K562 (cell line): ENCODE results near the gene GNAT3. TPM values are rescaled to one million over a fixed set of nuclear protein-coding genes. Genes with fewer than 3 reads are reported as not detected.

Experiments used
- ATAC-seq: fragments of 200-7000 bp; cut with Tn5 transposase; 3 replicates; pipeline ENCODE4 v1.9.1; 2020; ENCODE audit warnings: moderate library complexity
- BruUV-seq: library from RNA; stranded (reverse); fragments of 400-500 nt; replicated peaks from 2 replicates; lab custom pipeline; 2021; lab: Mats Ljungman, UMichigan
- CTCF ChIA-PET: fragments of 300-600 bp; formaldehyde crosslinking; extraction: SDS; loops from one replicate; lab custom pipeline; 2021; ENCODE audit warnings: low intra/inter-chr PET ratio; lab: Yijun Ruan, JAX
- POLR2A ChIA-PET: fragments of 300-600, 350-650 bp; sonication (Branson Sonifier 250); formaldehyde crosslinking; extraction: SDS; loops from one replicate; lab custom pipeline; 2021; ENCODE audit warnings: antibody characterized with exemption, inconsistent platforms; lab: Yijun Ruan, JAX
- DNase-seq, 4 experiments: peaks; one replicate each; pipeline versions ENCODE4 v3.0.0 to v3.0.0-alpha.2; 2011 to 2018; ENCODE audit warnings: low spot score in 3 of 4, mixed read lengths in 3 of 4; ENCODE audit errors: extremely low read depth in 1 of 4
- FAIRE-seq: peaks from 2 replicates; lab custom pipeline; 2011; peaks lifted over from hg19 to GRCh38; lab: Jason Lieb, UNC
- H2AFZ ChIP-seq: 2 replicates; pipeline ENCODE4 v1.6.0; 2011; ENCODE audit warnings: low read depth, low read length, control low read depth, inconsistent platforms
- H3K27ac ChIP-seq: fragments of 200-600 bp; 3 replicates; pipeline ENCODE4 v1.8.0; 2011; ENCODE audit warnings: low read depth, mild to moderate bottlenecking, control low read depth, inconsistent platforms, low read length, moderate library complexity, mixed read lengths; ENCODE audit errors: extremely low read depth
- H3K27me3 ChIP-seq, 2 experiments: fragments of 300-600 bp in 1 of 2; 2 replicates in 1 of 2; 3 replicates in 1 of 2; pipeline versions ENCODE4 v1.6.0 to v1.8.0; 2011; ENCODE audit warnings: inconsistent platforms in 2 of 2, low read length in 2 of 2, mild to moderate bottlenecking in 1 of 2, mixed read lengths in 1 of 2, moderate library complexity in 1 of 2; ENCODE audit not compliant: control insufficient read depth in 2 of 2, insufficient read depth in 2 of 2
- H3K36me3 ChIP-seq: fragments of 300-600 bp; 3 replicates; pipeline ENCODE4 v1.8.0; 2011; ENCODE audit warnings: mild to moderate bottlenecking, low read length, inconsistent platforms; ENCODE audit not compliant: control insufficient read depth, insufficient read depth
- H3K4me1 ChIP-seq, 2 experiments: fragments of 200-600 bp in 1 of 2; replicated peaks in 1 of 2; 2 replicates in 1 of 2; 3 replicates in 1 of 2; pipeline versions ENCODE4 v1.5.1 to v1.8.0; 2011; ENCODE audit warnings: inconsistent platforms in 2 of 2, low read length in 2 of 2, mild to moderate bottlenecking in 1 of 2, mixed read lengths in 1 of 2, moderate library complexity in 1 of 2; ENCODE audit not compliant: control insufficient read depth in 2 of 2, insufficient read depth in 2 of 2
- H3K4me2 ChIP-seq: 2 replicates; pipeline ENCODE4 v1.6.1; 2011; ENCODE audit warnings: low read length, control low read depth, inconsistent platforms, mixed read lengths; ENCODE audit not compliant: insufficient read depth
- H3K4me3 ChIP-seq: fragments of 200-600 bp; sonication (generic), shearing (Covaris generic); 2 replicates; pipeline ENCODE4 v1.5.1; 2016; ENCODE audit warnings: control low read depth, inconsistent platforms
- H3K79me2 ChIP-seq: fragments of 200-600 bp; 3 replicates; pipeline ENCODE4 v1.8.0; 2011; ENCODE audit warnings: low read length, inconsistent platforms; ENCODE audit not compliant: control insufficient read depth, insufficient read depth
- H3K9ac ChIP-seq, 2 experiments: 2 replicates each; pipeline versions ENCODE4 v1.6.0 to v1.6.1; 2011; ENCODE audit warnings: low read depth in 2 of 2, low read length in 2 of 2, control low read depth in 1 of 2, inconsistent platforms in 1 of 2, mild to moderate bottlenecking in 1 of 2, mixed read lengths in 1 of 2; ENCODE audit not compliant: insufficient read depth in 1 of 2
- H3K9me1 ChIP-seq: one replicate; pipeline ENCODE4 v1.6.0; 2011; ENCODE audit warnings: inconsistent platforms, mild to moderate bottlenecking, low read length, moderate library complexity; ENCODE audit not compliant: control insufficient read depth, insufficient read depth
- H3K9me3 ChIP-seq: replicated peaks from 2 replicates; pipeline ENCODE4 v1.5.1; 2011; ENCODE audit warnings: low read depth, low read length, inconsistent platforms; ENCODE audit not compliant: control insufficient read depth, insufficient read depth
- H4K20me1 ChIP-seq: replicated peaks from 2 replicates; pipeline ENCODE4 v1.6.1; 2011; ENCODE audit warnings: low read length, inconsistent platforms, mixed read lengths; ENCODE audit not compliant: control insufficient read depth, insufficient read depth
- EGR1 ChIP-seq: fragments of 450-650 bp; conservative IDR thresholded peaks from 2 replicates; pipeline ENCODE4 v1.6.1; 2017; ENCODE audit warnings: mild to moderate bottlenecking
- EP400 ChIP-seq: fragments of 450-650 bp; IDR thresholded peaks from 2 replicates; pipeline ENCODE4 v1.6.1; 2017; ENCODE audit warnings: antibody characterized with exemption, mild to moderate bottlenecking, moderate library complexity
- HMG20A ChIP-seq: fragments of 450-650 bp; formaldehyde crosslinking; conservative IDR thresholded peaks from 2 replicates; pipeline ENCODE4 v1.4.0; 2020; ENCODE audit warnings: mild to moderate bottlenecking, mixed read lengths
- NFYB ChIP-seq: IDR thresholded peaks from 2 replicates; pipeline ENCODE4 v1.6.1; 2011; ENCODE audit warnings: mild to moderate bottlenecking, moderate library complexity; ENCODE audit not compliant: insufficient read length; ENCODE audit errors: extremely low read depth
- POLR2AphosphoS2 ChIP-seq: IDR thresholded peaks from 2 replicates; pipeline ENCODE4 v1.6.1; 2012; ENCODE audit warnings: low read length, improper control_type of control experiment
- SUPT5H ChIP-seq: fragments of 450-650 bp; IDR thresholded peaks from 2 replicates; pipeline ENCODE4 v1.6.1; 2016
- YBX1 ChIP-seq: fragments of 450-650 bp; IDR thresholded peaks from 2 replicates; pipeline ENCODE4 v1.7.1; 2016; ENCODE audit warnings: mild to moderate bottlenecking
- ZNF232 ChIP-seq: sonication (generic); formaldehyde crosslinking; IDR thresholded peaks from 2 replicates; pipeline ENCODE4 v1.8.0; 2022; ENCODE audit warnings: mild to moderate bottlenecking, missing genetic modification reagents
- WGBS: fragments of 100-300 bp; shearing (Covaris generic); methylation state at CpG from one replicate; pipeline ENCODE4 v1.1.6; 2016; ENCODE audit warnings: low coverage, mixed read lengths; ENCODE audit not compliant: insufficient coverage; ENCODE audit errors: missing lambda C conversion rate; 5-methylcytosine and 5-hydroxymethylcytosine counted together
- in situ Hi-C: fragments of 300-500 bp; cut with MboI; formaldehyde crosslinking; loops from 4 replicates; pipeline ENCODE4 v1.15.0; 2018; ENCODE audit warnings: inconsistent platforms, mixed read lengths
- intact Hi-C: fragments of 100-400 bp; cut with micrococcal nuclease; formaldehyde crosslinking; loops from 2 replicates; pipeline ENCODE4 v1.14.2; 2022
- polyA plus RNA-seq, 8 experiments: library from polyadenylated mRNA; depleted of rRNA in 4 of 8; stranded (reverse) in 5 of 8; unstranded in 3 of 8; fragments of >200 nt; fragmentation: Nextera tagmentation in 2 of 8; fragmentation: Illumina TruSeq in 1 of 8; extraction: Ambion mirVana in 2 of 8; extraction: Trizol in 1 of 8; gene quantifications; 2 replicates each; pipeline versions ENCODE4 v1.2.1 to v1.2.3, GENCODE V29; 2011 to 2014; ENCODE audit warnings: inconsistent platforms in 1 of 8, missing spikeins in 1 of 8
- total RNA-seq, 7 experiments: library from RNA; depleted of rRNA in 6 of 7; stranded (reverse); fragments of >200 nt in 6 of 7; fragmentation: Illumina TruSeq in 2 of 7; extraction: Trizol in 2 of 7; gene quantifications; 2 replicates each; pipeline versions ENCODE4 v1.2.1 to v1.2.3, GENCODE V29; 2011 to 2021; ENCODE audit warnings: low replicate concordance in 1 of 7
- TF ChIP-seq, protein P1 (sequence below): IDR thresholded peaks from 2 replicates; pipeline ENCODE4 v1.6.1; 2014; ENCODE audit warnings: antibody characterized with exemption

The GNAT3 gene
- total and polyA plus RNA-seq, 9 of the 15 experiments (the other 6 are each of a cell fraction or from before 2014, with no cell fraction given): not detected

- H3K9ac ChIP-seq: no peak overlapping the region
- TF ChIP-seq, protein P1, sequence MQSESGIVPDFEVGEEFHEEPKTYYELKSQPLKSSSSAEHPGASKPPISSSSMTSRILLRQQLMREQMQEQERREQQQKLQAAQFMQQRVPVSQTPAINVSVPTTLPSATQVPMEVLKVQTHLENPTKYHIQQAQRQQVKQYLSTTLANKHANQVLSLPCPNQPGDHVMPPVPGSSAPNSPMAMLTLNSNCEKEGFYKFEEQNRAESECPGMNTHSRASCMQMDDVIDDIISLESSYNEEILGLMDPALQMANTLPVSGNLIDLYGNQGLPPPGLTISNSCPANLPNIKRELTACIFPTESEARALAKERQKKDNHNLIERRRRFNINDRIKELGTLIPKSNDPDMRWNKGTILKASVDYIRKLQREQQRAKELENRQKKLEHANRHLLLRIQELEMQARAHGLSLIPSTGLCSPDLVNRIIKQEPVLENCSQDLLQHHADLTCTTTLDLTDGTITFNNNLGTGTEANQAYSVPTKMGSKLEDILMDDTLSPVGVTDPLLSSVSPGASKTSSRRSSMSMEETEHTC: no peak
- TF ChIP-seq POLR2AphosphoS2 (no peak), NFYB (no peak), EP400 (no peak), YBX1 (no peak), EGR1 (no peak), SUPT5H (no peak), ZNF232 (CRISPR knock-in tag) (no peak), HMG20A (CRISPR knock-in tag) (no peak)
- no peaks in the 10 kb centered on the region for H3K79me2 ChIP-seq
- BruUV-seq: no TSS peak
- FAIRE-seq (no peak), DNase-seq (no peak), ATAC-seq (no peak)
- no peaks in the 10 kb centered on the region for H4K20me1 ChIP-seq
- POLR2A ChIA-PET: no interaction called here
- CTCF ChIA-PET: no interaction called here
- H3K4me3 ChIP-seq: no peak overlapping the region
- H3K36me3 ChIP-seq: no peaks in the 10 kb centered on the region
- no peaks in the 10 kb centered on the region for H3K9me3 ChIP-seq
- H2AFZ ChIP-seq: no peak overlapping the region
- no peaks in the 10 kb centered on the region for H3K27me3 ChIP-seq
- no peak overlapping the region for H3K27ac ChIP-seq
- H3K4me1 ChIP-seq: no peaks in the 10 kb centered on the region
- no peak overlapping the region for H3K4me2 ChIP-seq
- no peaks in the 10 kb centered on the region for H3K9me1 ChIP-seq
- in situ Hi-C loops (no loop called here), intact Hi-C loops (no loop called here)
- 2% methylated on average over 4 of the region's 4 CpGs for WGBS
These were observed 71.7 kb downstream of the GNAT3 start for GRCh38 chr7:80439894-80440821.
